Activated CD4-positive, alpha-beta T cell treated with anti-CD3 and anti-CD28 coated beads, Interleukin-10, Interleukin-2, amounts not matched to agents 100 ng/mL and 50 ng/mL, durations not matched to agents 16 hours and 8 hours (primary cell): ENCODE results near the gene PNMA6E.
A peak's percentile ranks its signal among the peaks of the same experiment; 100 is the strongest.

ENCODE experiments used
- DNase-seq: peaks from one replicate; pipeline ENCODE4 v3.0.0-alpha.2; 2020

Gene PNMA6E

GRCh38 chrX:153401133-153401764 is at the start of gene PNMA6E:
PNMA6E (minus strand) TSS chrX:153401350; CDS start chrX:153398849, 2,501 bp downstream.
- DNase-seq, result no peak

- DNase-seq, result no peak
These were observed 49.8 kb upstream of the PNMA6E start for GRCh38 chrX:153450949-153451277.

DNA sequence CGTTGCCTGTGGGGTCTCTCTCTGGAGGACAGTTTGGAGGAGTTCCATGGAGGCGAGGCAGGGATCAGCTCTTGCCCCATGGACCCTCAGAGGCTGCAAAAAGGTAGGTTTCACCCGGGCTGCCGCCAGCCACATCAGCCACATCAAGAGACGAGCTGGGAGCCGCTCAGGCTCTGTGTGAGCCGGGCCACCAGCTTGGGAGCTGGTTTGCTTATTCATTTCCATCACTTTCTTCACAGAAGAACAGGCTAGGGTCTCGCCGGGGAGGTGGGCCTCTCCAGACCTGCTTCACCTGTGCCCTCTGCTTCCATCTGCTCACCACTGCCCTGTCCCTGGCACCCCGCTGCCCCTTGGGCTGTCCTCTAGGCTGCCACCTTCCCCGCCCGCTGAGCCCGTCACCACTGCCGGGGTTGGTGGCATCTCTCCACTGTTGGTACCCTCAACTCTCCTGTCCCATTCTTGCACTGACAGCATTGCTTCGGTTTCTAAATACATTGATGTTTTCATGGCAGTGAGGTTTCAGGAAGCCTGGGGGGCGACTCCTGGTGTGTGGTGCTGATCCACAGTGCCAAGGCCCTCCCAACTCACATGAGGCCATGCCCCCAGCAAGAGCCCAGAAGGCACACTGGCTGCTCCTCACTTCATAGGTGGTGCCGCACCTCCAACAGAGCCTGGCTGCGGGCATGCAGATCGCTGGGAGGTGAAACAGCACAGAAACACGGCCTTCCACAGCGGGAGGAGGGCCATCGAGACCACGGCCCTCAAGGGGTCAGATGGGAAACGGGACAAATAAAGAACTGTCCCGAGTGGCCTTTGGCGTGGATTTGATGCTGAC is 49.2 kb upstream of the PNMA6E start:
- DNase-seq, result no peak

GRCh38 chrX:153449368-153450113 is 48.4 kb upstream of the PNMA6E start:
- DNase-seq, result no peak

- no peak for DNase-seq
These were observed 47.6 kb upstream of the PNMA6E start for GRCh38 chrX:153448556-153449367.

DNA sequence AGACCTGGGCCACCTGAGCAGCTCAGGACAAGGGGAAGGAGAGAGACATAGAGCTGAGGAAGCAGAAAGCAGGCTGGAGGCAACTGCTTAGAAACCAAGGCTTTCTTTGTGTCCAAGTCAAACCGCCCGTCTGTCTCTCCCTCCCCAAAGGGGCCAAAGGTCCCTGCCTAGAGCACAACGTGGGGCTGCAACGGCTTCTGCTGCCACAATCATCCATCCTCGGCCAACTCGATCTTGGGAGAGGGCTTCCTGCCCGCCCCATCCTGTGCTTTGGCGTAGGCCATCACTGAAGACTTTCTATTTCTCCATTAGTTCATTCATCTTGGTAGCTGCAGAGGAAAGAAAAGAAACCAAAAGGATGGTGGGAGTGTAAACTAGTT is 46.4 kb upstream of the PNMA6E start:
- no peak for DNase-seq

DNA sequence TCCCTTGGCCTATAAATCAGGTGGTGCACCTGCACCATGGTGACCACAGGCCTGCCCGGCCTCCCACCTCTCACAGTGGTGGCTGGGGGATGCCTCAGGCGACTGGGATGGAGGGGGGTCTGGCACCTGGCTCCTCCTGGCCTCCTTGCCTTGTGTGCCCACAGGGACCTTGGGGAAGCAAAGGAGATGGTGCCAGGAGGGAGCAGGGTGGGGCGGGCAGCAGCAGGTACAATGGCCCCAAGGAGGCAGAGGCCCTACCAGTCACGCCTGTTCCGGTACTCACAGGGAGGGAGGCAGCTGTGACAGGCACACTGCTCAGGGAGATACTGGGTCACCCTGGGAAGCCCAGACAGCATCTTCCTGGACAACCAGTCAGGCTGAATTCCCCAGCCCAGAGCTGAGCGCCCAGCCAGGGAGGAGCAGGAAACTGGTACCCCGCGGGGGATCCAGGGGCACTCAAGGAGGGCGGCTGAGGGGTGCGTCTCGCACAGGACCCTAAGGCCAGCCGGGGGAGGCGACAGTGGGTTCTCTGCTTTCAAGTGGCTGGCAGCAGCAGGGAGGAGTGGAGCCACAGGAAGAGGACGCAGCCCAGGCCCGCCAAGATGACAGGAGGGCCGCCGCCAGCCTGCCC is 45.9 kb upstream of the PNMA6E start:
- no peak for DNase-seq

DNA sequence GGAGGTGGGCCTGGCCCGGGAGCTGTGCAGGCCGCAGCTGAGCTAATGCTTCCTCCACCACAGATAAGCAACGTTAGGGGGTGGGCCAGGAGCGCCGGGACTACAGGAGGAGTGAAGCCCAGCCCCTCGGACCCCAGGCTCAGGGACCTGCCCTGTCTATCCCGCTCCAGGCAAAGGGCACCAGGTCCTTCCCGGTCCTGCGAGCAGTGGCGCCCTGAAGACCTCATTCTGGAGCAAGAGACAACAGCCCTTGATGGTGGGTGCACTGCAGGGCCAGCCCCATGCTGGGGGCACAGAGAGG is 45.4 kb upstream of the PNMA6E start:
- no peak for DNase-seq

GRCh38 chrX:153445856-153446635 is 44.9 kb upstream of the PNMA6E start, which contains the start of gene TREX2:
TREX2 (minus strand) TSS chrX:153446056; CDS start chrX:153445430, 626 bp downstream.
- no peak for DNase-seq

GRCh38 chrX:153445106-153445855 is 44.1 kb upstream of the PNMA6E start:
- DNase-seq, result no peak

DNA sequence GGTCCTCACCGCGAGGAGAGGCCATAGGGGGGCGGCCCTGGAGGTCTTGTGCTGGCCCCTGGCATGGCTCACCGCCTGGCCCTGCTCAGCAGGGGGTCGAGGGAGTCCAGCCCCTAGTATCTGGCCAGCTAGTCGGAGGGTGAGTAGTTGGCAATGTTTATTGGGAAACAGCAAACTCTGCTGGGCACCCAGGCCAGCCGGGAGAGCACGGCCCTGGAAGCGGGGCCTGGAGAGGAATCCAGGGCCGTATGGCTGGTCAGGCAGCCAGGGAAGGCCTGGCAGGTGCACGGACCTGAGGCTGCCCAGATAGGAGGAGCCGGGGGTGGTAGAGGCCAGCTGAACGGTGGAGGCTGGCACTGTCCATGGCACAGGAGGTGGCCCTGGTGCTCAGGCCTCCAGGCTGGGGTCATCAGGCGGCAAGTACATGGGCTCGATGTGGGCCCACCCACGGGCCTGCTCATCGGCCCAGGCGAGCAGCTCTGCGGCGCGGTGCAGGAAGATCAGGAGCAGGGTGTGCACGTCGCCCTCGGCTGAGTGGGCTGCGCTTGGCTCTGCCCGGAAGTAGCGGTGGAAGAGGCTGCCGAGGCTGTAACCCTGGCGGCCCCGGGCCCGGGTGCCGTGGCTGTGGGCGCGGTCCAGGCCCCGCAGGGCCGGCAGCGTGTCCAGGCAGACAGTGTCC is 43.3 kb upstream of the PNMA6E start:
- no peak for DNase-seq

DNA sequence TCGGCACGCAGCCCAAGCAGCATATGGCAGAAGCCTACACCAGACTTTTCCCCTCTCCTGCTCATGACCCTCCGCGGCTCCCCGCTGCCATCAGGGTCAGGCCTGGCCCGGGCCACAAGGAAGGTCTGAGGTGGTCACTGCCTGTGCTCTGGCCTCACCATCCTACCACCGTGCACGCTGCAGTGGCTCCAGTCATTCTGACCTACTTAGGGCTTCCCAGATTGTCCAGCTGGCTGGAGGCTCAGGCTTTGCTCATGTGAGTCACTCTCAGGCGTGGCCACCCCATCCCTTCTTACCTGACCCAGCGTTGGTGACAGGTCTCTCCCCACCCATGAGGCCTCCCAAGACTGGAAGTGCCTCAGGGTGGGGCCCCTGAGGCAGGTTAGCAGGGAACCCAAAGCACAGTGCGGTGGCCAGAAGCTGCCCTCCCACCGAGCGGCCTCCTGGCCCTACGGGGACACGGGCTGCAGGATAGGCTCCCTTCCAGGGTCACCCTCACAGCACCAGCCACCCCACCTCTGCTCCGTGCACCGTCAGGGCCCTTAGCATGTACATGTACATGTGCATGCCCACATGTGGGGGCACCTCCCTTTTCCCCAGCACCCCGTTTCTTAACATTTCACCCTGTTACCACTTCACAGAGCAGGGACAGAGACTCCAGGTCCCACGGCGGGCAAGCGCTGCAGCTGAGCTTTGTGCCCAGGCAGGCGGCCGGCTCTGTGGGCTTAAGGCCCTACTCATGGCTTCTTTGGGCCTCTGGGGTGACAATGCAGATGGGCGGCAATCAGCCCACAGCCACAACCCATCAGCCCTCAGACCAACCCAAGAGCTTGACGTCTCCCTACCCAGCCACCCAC is 42.6 kb upstream of the PNMA6E start:
- DNase-seq, result no peak

DNA sequence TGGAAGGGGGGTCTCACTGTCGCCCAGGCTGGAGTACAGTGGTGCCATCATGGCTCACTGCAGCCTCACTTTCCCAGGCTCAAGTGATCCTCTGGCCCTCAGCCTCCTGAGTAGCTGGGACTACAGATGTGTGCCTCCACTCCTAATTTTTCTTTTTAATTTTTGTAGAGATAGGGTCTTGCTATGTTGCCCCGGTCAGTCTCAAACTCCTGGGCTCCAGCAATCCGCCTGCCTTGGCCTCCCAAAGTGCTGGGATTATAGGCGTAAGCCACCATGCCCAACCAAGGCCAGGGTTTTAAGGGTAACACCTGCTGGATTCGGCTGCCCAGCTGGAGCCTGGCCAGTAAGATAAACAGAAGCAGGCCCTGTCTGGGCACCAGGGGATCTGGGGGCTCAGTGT is 41.3 kb upstream of the PNMA6E start:
- no peak for DNase-seq

DNA sequence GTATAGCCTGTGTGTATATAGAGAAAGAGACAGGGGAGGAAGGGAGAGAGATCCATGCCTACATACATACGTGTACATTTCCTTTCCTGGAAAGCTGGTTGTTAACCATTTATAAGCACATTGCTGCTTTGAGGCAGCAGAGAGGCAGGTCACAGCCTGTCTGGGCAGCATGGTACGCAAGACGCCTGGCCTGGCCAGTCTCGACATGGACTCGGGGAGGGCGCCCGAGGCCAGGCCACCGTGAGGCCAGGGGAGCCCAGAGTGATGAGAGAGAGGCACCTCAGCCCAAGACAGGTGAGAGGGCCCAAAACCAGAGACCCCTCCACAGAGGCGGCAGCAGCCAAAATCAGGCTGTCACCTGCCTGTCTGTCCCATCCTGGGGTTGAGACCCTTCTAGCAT is 40.8 kb upstream of the PNMA6E start:
- DNase-seq, result no peak

DNA sequence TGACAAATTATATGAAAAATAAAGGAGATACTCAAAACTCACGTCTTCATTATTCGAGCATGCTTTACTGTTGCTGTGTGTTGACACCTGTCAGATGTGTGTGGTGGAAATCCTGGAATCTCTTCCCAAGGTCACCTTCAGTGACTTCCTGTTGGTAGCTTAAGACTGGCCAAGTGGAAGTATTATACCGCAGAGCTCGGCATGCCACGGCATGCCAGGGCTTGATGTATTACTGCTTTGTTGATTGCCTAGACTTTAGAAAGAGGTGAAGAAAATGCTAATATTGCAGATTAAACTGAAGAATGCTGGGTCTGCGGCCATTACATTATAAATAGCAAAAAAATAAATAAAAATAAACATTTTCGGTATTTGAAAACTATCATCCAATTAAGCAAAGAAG is 40.1 kb upstream of the PNMA6E start:
- no peak for DNase-seq

DNA sequence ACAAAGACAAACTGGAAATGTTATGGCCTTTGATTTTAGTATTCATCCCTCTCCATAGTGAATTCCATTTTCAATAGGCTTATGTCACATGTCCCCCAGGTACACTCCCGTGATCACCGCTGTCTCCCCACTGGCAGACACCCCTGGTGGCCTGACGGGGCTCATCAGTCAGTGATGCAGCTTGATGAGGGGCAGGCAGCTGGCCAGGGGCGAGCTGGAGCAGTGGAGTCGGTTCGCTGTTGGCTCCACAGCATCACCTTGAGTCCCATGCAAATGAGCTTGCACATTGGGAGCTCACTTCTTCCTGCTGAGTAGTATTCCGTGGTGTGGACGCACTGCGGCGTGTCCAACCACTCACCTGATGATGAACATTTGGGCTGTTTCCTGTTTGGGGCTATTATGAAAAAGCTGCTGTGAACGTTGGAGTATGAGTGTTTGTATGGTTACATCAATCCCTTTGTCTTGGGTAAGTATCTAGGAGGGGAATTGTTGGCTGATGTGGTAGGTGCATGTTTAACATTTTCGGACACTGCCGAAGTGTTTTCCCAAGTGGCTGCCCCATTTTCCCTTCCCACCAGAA is 39.5 kb upstream of the PNMA6E start:
- DNase-seq, result no peak

DNA sequence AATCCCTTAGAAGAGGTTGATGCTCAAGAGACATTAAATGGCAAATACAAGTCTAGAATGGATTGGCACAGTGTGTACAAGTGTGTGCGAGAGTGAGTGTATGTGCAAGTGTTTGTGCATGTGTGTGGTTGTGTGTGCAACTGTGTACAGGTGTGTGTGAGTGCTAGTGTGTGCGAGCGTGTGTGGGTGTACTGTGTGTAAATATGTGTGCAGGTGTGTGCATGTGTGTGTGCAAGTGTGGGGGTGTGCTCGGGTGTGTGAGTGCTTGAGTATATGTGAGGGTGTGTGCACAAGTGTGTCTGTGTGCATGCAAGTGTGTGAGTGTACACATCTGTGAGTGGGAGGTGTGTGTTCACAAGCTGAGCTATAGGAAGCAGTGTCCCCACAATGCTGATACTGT is 38.8 kb upstream of the PNMA6E start:
- DNase-seq, result no peak

DNA sequence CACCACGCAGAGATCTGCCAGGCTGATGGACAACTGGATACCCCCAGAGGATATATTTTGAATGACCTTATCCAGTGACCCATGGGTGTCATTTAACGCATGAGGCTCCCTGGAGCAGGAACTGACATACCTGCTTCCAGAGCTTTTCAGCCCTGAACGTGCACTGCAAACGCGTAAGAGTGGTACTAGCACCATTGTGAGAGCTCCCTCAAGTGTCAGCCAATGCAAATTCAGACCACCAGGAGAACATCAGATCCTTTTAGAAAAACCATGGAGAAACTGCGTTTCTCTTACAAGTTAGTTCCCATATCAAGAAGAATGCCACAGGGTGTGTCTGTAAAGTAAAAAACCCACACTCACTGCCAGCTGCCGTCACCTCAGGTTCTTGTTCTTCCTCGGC is 37.4 kb upstream of the PNMA6E start:
- peak; percentile 6 for DNase-seq

DNA sequence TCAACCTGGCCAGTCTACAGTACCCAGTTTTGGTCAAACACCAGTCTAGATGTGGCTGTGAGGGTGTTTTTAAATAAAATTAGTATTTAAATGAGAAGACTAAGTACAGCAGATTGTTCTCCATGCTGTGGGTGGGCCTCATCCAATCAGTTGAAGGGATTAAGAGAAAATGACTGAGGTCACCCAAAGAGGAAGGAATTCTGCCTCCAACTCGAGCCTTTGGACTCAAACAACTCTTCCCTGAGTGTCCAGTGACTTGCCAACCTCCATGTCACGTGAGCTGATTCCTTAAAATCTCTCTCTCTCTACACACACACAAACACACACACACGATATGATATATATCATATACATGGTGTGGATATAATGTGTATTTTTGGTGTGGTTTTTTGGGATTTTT is 34.7 kb upstream of the PNMA6E start:
- DNase-seq, result no peak
